Thyroid gland (tissue), 4 donors: Measurements from ENCODE around the gene INAFM2. TPM values are rescaled to one million over a fixed set of nuclear protein-coding genes. Genes with fewer than 3 reads are reported as not detected.

ENCODE experiments used
- DNase-seq, 2 donors: peaks; one replicate each; pipeline ENCODE4 v3.0.0-alpha.2; 2019
- H3K27ac ChIP-seq, 3 donors: fragments of 200-600 bp; sonication (generic); 1 replicate in 2 of 3; 2 replicates in 1 of 3; pipeline ENCODE4 v1.5.1; 2016 to 2019; ENCODE audit warnings: mild to moderate bottlenecking in 1 of 3, moderate library complexity in 1 of 3
- H3K27me3 ChIP-seq: fragments of 200-600 bp; sonication (generic); one replicate; pipeline ENCODE4 v1.5.1; 2019
- H3K36me3 ChIP-seq, 2 donors: fragments of 200-600 bp; sonication (generic); one replicate each; pipeline ENCODE4 v1.5.1; 2016 to 2019
- H3K4me1 ChIP-seq, 2 donors: fragments of 200-600 bp; sonication (generic); one replicate each; pipeline ENCODE4 v1.5.1; 2017 to 2019
- H3K4me3 ChIP-seq, 3 donors: fragments of 200-600 bp; sonication (generic); replicated peaks in 1 of 3; 1 replicate in 2 of 3; 2 replicates in 1 of 3; pipeline ENCODE4 v1.5.1; 2016; ENCODE audit warnings: mild to moderate bottlenecking in 1 of 3
- H3K9me3 ChIP-seq: fragments of 200-600 bp; sonication (generic); one replicate; pipeline ENCODE4 v1.5.1; 2017
- POLR2A ChIP-seq, 2 donors: fragments of 450-650 bp; IDR thresholded peaks; one replicate each; pipeline ENCODE4 v1.6.1; 2017; ENCODE audit warnings: antibody characterized with exemption in 2 of 2, mild to moderate bottlenecking in 2 of 2, moderate library complexity in 1 of 2
- WGBS, 2 donors: methylation state at CpG; one replicate each; pipeline ENCODE4 v1.1.5; 2017; 5-methylcytosine and 5-hydroxymethylcytosine counted together
- intact Hi-C: fragments of 100-400 bp; cut with DNase I; formaldehyde crosslinking; loops from one replicate; pipeline ENCODE4 v1.15.1; 2023
- total RNA-seq, 4 donors: library from RNA; depleted of rRNA; stranded (reverse); fragments of >200 nt; gene quantifications; one replicate each; pipeline ENCODE4 v1.2.3, GENCODE V29; 2016
- TF ChIP-seq, protein P1 (sequence below), 6 experiments: fragments of 200-600 bp in 3 of 6; fragments of 450-650 bp in 3 of 6; sonication (generic) in 3 of 6; IDR thresholded peaks; one replicate each; pipeline ENCODE4 v1.5.1; 2016 to 2019; ENCODE audit warnings: antibody characterized with exemption in 6 of 6, mild to moderate bottlenecking in 2 of 6, inconsistent platforms in 1 of 6, moderate library complexity in 1 of 6

The INAFM2 gene
- total RNA-seq, 4 donors from 2014 or later: 47.5 to 86.9 (median 63.8) TPM

DNA sequence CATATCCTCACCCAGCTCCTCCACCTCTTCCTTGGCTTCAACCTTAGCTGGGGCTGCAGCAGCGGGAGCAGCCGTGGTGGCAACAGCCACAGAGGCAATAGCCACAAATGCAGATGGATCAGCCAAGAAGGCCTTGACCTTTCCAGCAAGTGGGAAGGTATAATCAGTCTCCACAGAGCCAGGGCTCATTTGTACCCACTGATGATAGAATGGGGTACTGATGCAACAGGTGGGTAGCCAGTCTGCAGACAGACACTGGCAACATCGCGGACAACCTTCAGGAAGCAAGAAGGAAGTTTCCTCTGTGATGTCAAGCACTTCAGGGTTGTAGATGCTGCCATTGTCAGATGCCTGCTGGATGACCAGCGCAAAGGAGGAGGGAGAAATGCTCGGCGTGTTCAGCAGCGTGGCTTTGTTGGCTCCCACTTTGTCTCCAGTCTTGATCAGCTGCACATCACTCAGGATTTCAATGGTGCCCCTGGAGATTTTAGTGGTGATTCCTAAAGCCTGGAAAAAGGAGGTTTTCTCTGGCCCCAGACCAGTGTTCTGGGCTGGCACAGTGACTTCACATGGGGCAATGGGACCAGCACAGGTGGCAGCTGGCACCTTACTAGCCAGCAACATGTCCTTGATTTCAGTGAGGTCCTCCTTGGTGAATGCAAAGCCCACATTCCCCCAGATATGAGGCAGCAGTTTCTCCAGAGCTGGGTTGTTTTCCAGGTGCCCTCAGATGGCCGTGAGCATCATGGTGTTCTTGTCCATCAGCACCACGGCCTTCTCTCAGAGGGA is 10.9 kb upstream of the INAFM2 start:
- intact Hi-C loops: no loop called here
- Histone ChIP-seq H3K9me3 (no peaks in the 10 kb centered on the region), H3K27ac (no peak overlapping the region), H3K4me1 (peaks cover 3 to 8% of the 10 kb centered on the region in 2 donors), H3K27me3 (no peaks in the 10 kb centered on the region), H3K36me3 (no peaks in the 10 kb centered on the region), H3K4me3 (no peak overlapping the region)
- TF ChIP-seq, protein P1, sequence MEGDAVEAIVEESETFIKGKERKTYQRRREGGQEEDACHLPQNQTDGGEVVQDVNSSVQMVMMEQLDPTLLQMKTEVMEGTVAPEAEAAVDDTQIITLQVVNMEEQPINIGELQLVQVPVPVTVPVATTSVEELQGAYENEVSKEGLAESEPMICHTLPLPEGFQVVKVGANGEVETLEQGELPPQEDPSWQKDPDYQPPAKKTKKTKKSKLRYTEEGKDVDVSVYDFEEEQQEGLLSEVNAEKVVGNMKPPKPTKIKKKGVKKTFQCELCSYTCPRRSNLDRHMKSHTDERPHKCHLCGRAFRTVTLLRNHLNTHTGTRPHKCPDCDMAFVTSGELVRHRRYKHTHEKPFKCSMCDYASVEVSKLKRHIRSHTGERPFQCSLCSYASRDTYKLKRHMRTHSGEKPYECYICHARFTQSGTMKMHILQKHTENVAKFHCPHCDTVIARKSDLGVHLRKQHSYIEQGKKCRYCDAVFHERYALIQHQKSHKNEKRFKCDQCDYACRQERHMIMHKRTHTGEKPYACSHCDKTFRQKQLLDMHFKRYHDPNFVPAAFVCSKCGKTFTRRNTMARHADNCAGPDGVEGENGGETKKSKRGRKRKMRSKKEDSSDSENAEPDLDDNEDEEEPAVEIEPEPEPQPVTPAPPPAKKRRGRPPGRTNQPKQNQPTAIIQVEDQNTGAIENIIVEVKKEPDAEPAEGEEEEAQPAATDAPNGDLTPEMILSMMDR (IDR thresholded peaks at IDR 0.05): no peak
- no peak for TF ChIP-seq POLR2A (IDR thresholded peaks at IDR 0.05)
- no peak for DNase-seq
- WGBS, 2 donors: 83 to 95% methylated on average over 8 to 10 of the region's 10 CpGs

DNA sequence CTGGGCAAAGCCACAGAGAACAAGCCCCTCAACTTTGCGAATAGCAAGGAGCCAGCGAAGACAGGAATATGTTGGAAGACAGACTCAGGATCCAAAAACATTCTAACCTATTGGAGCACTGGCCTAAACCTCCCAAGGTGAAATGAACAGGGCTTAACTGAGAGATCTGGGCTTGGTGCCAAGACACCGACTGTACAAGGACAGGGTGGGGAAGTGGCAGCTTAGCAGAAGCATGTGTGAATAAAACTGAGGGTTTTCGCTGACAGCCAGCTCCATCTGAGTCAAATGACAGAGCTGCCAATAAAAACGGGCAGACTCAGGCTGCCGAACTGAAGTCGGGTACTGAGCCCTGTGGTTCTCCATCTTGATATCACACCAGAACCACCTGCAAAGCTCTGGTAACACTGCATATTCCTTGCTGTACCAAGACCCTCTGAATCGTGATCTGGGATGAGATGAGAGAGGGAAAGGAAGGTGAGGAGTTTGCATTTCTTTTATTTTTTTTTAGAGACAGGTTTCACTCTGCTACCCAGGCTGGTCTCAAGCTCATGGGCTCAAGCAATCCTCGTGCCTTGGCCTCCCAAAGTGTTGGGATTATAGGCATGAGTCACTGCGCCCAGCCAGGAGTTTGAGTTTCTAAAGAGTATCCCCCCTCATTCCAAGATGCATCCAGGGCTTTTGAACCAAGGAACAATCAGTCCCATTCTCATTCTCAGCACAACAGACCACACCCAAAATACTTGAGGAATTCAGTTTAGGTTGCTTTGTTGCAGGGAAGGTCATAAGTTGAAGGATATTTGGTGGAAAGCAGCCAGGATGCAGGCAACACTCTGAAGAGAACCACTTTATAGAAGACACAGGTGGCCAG is 9.7 kb upstream of the INAFM2 start:
- no peaks in the 10 kb centered on the region for H3K9me3 ChIP-seq
- H3K27me3 ChIP-seq: no peaks in the 10 kb centered on the region
- no peak overlapping the region for H3K4me3 ChIP-seq
- H3K27ac ChIP-seq: no peak overlapping the region
- WGBS, 2 donors: 23 to 24% methylated on average over 10 of the region's 10 CpGs
- H3K36me3 ChIP-seq: no peaks in the 10 kb centered on the region
- intact Hi-C loops: no loop called here
- TF ChIP-seq POLR2A (IDR thresholded peaks at IDR 0.05): no peak
- TF ChIP-seq, protein P1 (IDR thresholded peaks at IDR 0.05): no peak
- peak; percentile 95 to 97 for DNase-seq
- H3K4me1 ChIP-seq: peaks cover 3 to 8% of the 10 kb centered on the region in 2 donors

DNA sequence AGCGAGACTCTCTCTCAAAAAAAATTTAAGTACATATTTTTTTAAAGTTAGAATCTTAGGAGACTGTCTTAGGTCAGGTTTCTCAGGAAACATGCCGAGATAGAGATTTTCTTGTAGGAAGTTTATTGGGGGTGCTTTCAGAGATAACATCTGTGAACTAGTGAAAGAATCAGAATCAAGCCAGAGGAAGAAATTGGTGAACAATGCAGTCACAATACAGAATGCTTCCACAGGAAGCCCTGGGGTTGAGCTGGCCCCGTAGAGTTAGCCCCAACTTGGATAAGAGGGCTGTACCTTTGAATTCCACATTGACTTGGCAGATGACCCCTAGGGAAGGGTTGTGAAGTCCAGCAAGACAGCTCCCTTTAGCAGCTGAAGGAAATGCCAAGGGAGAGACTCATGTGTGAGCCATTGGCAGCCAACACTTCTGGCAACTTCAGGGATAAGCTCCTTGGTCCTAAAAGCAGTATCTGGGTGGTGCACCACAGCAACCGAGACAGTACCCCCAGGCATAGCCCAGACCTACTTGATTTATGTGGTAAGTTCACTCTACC is 8.7 kb upstream of the INAFM2 start:
- no peaks in the 10 kb centered on the region for H3K27me3 ChIP-seq
- H3K4me3 ChIP-seq: no peak overlapping the region
- H3K4me1 ChIP-seq: peaks cover 3 to 8% of the 10 kb centered on the region in 2 donors
- intact Hi-C loops: no loop called here
- no peak overlapping the region for H3K27ac ChIP-seq
- DNase-seq: no peak
- TF ChIP-seq, protein P1 (IDR thresholded peaks at IDR 0.05): no peak
- TF ChIP-seq POLR2A (IDR thresholded peaks at IDR 0.05): no peak
- H3K9me3 ChIP-seq: no peaks in the 10 kb centered on the region
- 79 to 88% methylated on average over 4 of the region's 4 CpGs for WGBS, 2 donors
- no peaks in the 10 kb centered on the region for H3K36me3 ChIP-seq

DNA sequence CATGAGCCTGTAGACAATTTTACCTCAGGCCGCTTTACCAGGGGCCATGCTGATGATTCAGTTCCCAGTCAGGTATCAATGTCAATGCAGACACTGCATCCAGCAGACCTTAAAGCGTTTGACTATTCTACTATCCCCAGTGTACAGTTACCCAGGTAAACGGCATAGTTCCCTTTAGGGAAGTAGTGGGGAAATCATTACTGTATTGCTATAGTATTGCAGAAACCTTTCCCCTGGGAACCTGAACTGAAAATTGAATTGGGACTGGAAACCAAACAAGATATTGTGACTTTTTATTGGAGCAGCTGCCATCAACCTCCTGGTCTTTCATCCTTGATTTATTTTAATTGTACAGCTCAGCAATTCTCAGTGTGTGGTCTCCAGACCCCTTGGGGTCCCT is 6.6 kb upstream of the INAFM2 start:
- intact Hi-C loops: no loop called here
- no peak for DNase-seq
- Histone ChIP-seq H3K4me1 (peaks cover 3 to 8% of the 10 kb centered on the region in 2 donors), H3K27me3 (no peaks in the 10 kb centered on the region), H3K27ac (no peak overlapping the region), H3K4me3 (no peak overlapping the region), H3K9me3 (no peaks in the 10 kb centered on the region), H3K36me3 (no peaks in the 10 kb centered on the region)
- WGBS, 2 donors: 91 to 93% methylated on average over 3 of the region's 3 CpGs
- TF ChIP-seq POLR2A (IDR thresholded peaks at IDR 0.05): no peak
- TF ChIP-seq, protein P1 (IDR thresholded peaks at IDR 0.05): no peak
